Astrocyte (in vitro differentiated cells and primary cell): ENCODE measurements around the gene FSTL4. TPM values are rescaled to one million over a fixed set of nuclear protein-coding genes. Genes with fewer than 3 reads are reported as not detected.

Experiments used
- DNase-seq: peaks from one replicate; pipeline ENCODE4 v3.0.0-alpha.2; 2010; ENCODE audit warnings: low read depth
- FAIRE-seq: peaks from 2 replicates; lab custom pipeline; 2011; peaks lifted over from hg19 to GRCh38; lab: Jason Lieb, UNC
- H2AFZ ChIP-seq: 2 replicates; pipeline ENCODE4 v1.6.0; 2012; ENCODE audit warnings: low read depth, low read length, inconsistent platforms
- H3K27ac ChIP-seq: 2 replicates; pipeline ENCODE4 v1.5.1; 2011; ENCODE audit warnings: low read depth, low read length, inconsistent platforms
- H3K27me3 ChIP-seq: 2 replicates; pipeline ENCODE4 v1.6.0; 2011; ENCODE audit warnings: low read length, inconsistent platforms; ENCODE audit not compliant: insufficient read depth
- H3K36me3 ChIP-seq: 2 replicates; pipeline ENCODE4 v1.5.1; 2011; ENCODE audit warnings: low read length, inconsistent platforms; ENCODE audit not compliant: insufficient read depth
- H3K4me1 ChIP-seq: 2 replicates; pipeline ENCODE4 v1.5.1; 2011; ENCODE audit warnings: low read length, inconsistent platforms; ENCODE audit not compliant: insufficient read depth
- H3K4me2 ChIP-seq: 2 replicates; pipeline ENCODE4 v1.6.0; 2012; ENCODE audit warnings: low read length, inconsistent platforms
- H3K4me3 ChIP-seq: 2 replicates; pipeline ENCODE4 v1.5.1; 2011; ENCODE audit warnings: low read depth, mild to moderate bottlenecking, low read length, inconsistent platforms; ENCODE audit not compliant: insufficient read depth
- H3K79me2 ChIP-seq: 2 replicates; pipeline ENCODE4 v1.6.0; 2012; ENCODE audit warnings: mild to moderate bottlenecking, low read length, inconsistent platforms; ENCODE audit not compliant: insufficient read depth
- H3K9ac ChIP-seq: 2 replicates; pipeline ENCODE4 v1.6.0; 2012; ENCODE audit warnings: mild to moderate bottlenecking, low read length, inconsistent platforms
- H3K9me3 ChIP-seq: 2 replicates; pipeline ENCODE4 v1.5.1; 2012; ENCODE audit warnings: low read depth, mild to moderate bottlenecking, low read length, inconsistent platforms; ENCODE audit not compliant: insufficient read depth
- H4K20me1 ChIP-seq: 2 replicates; pipeline ENCODE4 v1.6.0; 2012; ENCODE audit warnings: low read length, inconsistent platforms; ENCODE audit not compliant: insufficient read depth
- H3K27ac Mint-ChIP-seq: one replicate; pipeline ENCODE4 v1.8.0; 2021; ENCODE audit warnings: mild to moderate bottlenecking, mixed read lengths; ENCODE audit not compliant: unreplicated experiment
- H3K27me3 Mint-ChIP-seq: one replicate; pipeline ENCODE4 v1.8.0; 2021; ENCODE audit warnings: low read depth, mixed read lengths; ENCODE audit not compliant: unreplicated experiment
- H3K36me3 Mint-ChIP-seq: one replicate; pipeline ENCODE4 v1.8.0; 2021; ENCODE audit warnings: low read depth, mixed read lengths; ENCODE audit not compliant: unreplicated experiment
- H3K4me1 Mint-ChIP-seq: one replicate; pipeline ENCODE4 v1.8.0; 2021; ENCODE audit warnings: low read depth, mixed read lengths; ENCODE audit not compliant: unreplicated experiment
- H3K4me3 Mint-ChIP-seq: one replicate; pipeline ENCODE4 v1.8.0; 2021; ENCODE audit warnings: mild to moderate bottlenecking, moderate library complexity, mixed read lengths; ENCODE audit not compliant: unreplicated experiment
- H3K9me3 Mint-ChIP-seq: one replicate; pipeline ENCODE4 v1.8.0; 2021; ENCODE audit warnings: mild to moderate bottlenecking, mixed read lengths; ENCODE audit not compliant: unreplicated experiment
- CTCF ChIP-seq: IDR thresholded peaks from 2 replicates; pipeline ENCODE4 v1.5.1; 2011; ENCODE audit warnings: low read depth, mild to moderate bottlenecking, inconsistent platforms, low read length, moderate library complexity; ENCODE audit not compliant: insufficient read depth
- EZH2 ChIP-seq: IDR thresholded peaks from 2 replicates; pipeline ENCODE4 v1.6.1; 2012; ENCODE audit warnings: mild to moderate bottlenecking, low read length, inconsistent platforms; ENCODE audit not compliant: insufficient read depth
- total RNA-seq: library from RNA; stranded (reverse); gene quantifications from 2 replicates; pipeline ENCODE4 v1.2.1, GENCODE V29; 2021

The FSTL4 gene
- total RNA-seq, 1 donor from 2014 or later: not detected

GRCh38 chr5:133371371-133372155 lies 240.8 kb downstream of the FSTL4 start:
- Mint-ChIP-seq H3K9me3 (peaks cover 2% of the 10 kb centered on the region), H3K4me1 (peaks cover 11% of the 10 kb centered on the region)

DNA sequence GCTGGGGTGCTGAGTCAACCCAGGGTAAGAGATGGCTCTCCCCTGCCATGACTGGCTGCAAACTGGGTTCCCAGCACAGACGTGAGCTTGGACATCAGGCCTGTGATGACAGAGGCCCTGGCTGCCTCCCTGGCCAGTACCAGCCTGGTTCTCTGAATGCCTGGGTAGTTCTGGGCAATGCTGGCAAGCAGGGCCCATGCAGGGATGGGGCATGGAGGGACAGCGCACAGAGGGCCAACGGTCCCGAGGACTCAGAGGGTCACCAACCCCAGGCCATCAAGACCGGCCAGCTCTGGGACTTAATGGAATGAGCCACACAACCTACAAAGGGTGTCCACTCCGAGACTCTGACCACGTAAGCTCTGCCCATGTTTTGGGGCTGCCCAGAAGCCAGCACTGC lies 241.4 kb downstream of the FSTL4 start:
- no peak overlapping the region for H3K4me3 Mint-ChIP-seq
- H3K27me3 Mint-ChIP-seq: peaks cover 6% of the 10 kb centered on the region
- no peak overlapping the region for H3K4me3 ChIP-seq
- H2AFZ ChIP-seq: no peak overlapping the region
- peaks cover 11% of the 10 kb centered on the region for H3K4me1 Mint-ChIP-seq
- no peaks in the 10 kb centered on the region for H3K9me3 Mint-ChIP-seq
- H3K27ac ChIP-seq: no peak overlapping the region
- no peak overlapping the region for H3K9ac ChIP-seq
- H3K4me2 ChIP-seq: no peak overlapping the region
- H3K36me3 Mint-ChIP-seq: no peaks in the 10 kb centered on the region
- H3K36me3 ChIP-seq: no peaks in the 10 kb centered on the region
- FAIRE-seq (no peak), DNase-seq (no peak)
- TF ChIP-seq EZH2 (no peak), CTCF (no peak)
- no peak overlapping the region for H3K27ac Mint-ChIP-seq
- H3K9me3 ChIP-seq: no peaks in the 10 kb centered on the region
- H4K20me1 ChIP-seq: no peaks in the 10 kb centered on the region
- no peaks in the 10 kb centered on the region for H3K4me1 ChIP-seq
- H3K27me3 ChIP-seq: peaks cover 3% of the 10 kb centered on the region
- H3K79me2 ChIP-seq: no peaks in the 10 kb centered on the region

More at GRCh38 chr5:133371371-133372155, 240.8 kb downstream of the FSTL4 start:
- H3K27ac ChIP-seq: no peak overlapping the region
- Mint-ChIP-seq H3K4me3 (no peak overlapping the region), H3K27me3 (peaks cover 6% of the 10 kb centered on the region), H3K36me3 (no peaks in the 10 kb centered on the region), H3K27ac (no peak overlapping the region)
- no peaks in the 10 kb centered on the region for H3K9me3 ChIP-seq
- peaks cover 3% of the 10 kb centered on the region for H3K27me3 ChIP-seq
- no peaks in the 10 kb centered on the region for H3K36me3 ChIP-seq
- H2AFZ ChIP-seq: no peak overlapping the region
- FAIRE-seq (no peak), DNase-seq (no peak)
- no peak overlapping the region for H3K9ac ChIP-seq
- H3K4me3 ChIP-seq: no peak overlapping the region
- H4K20me1 ChIP-seq: no peaks in the 10 kb centered on the region
- TF ChIP-seq CTCF: no peak
- TF ChIP-seq EZH2: no peak
- no peaks in the 10 kb centered on the region for H3K79me2 ChIP-seq
- no peaks in the 10 kb centered on the region for H3K4me1 ChIP-seq
- no peak overlapping the region for H3K4me2 ChIP-seq
